Measurements from ENCODE around the gene SMCO3. TPM values are rescaled to one million over a fixed set of nuclear protein-coding genes. Genes with fewer than 3 reads are reported as not detected.

Gene SMCO3
- total and polyA plus RNA-seq, 2 of the 13 experiments (the other 11 are each of a cell fraction or from before 2014, with no cell fraction given): 0.29 to 0.42 TPM

DNA sequence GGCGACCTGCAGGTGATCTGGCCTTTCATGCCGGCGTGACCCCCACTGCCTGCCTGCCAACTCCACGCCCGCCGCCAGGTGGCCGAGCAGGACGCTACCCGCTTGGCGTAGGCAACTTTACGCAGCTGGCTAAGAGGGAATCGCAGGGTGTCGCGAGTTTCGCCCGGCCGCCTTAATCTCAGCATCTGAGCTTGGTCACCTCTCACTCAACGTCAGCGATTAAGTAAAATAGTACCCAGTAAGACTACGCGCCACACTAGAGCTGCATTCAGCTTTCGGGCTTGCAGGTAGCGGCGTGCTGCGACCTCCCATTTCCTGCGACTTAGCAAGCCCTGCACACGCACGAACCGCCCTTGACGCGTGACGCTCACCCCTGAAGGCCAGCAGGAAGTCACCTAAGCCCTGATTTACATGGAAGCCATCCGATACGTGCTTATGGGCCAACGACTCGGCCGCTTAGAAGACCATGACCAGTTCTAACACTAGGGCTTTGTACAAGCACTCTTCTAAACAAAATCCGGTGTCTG, 44.0 kb downstream of the SMCO3 start (continued):
- TF ChIP-seq ZHX2 (IDR thresholded peaks at IDR 0.05; ENCODE audit: low read depth): peak; percentile 52; the same call in 1 of the 2 replicates
- TF ChIP-seq ZHX2 (CRISPR knock-in tag; IDR thresholded peaks at IDR 0.05; ENCODE audit: borderline replicate concordance): no peak
- TF ChIP-seq PITX1 (CRISPR knock-in tag; IDR thresholded peaks at IDR 0.05): peak; percentile 30; the same call in 1 of the 2 replicates
- TF ChIP-seq, protein P1, sequence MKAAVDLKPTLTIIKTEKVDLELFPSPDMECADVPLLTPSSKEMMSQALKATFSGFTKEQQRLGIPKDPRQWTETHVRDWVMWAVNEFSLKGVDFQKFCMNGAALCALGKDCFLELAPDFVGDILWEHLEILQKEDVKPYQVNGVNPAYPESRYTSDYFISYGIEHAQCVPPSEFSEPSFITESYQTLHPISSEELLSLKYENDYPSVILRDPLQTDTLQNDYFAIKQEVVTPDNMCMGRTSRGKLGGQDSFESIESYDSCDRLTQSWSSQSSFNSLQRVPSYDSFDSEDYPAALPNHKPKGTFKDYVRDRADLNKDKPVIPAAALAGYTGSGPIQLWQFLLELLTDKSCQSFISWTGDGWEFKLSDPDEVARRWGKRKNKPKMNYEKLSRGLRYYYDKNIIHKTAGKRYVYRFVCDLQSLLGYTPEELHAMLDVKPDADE (CRISPR knock-in tag; IDR thresholded peaks at IDR 0.05): no peak
- no peak for TF ChIP-seq HOXA9 (CRISPR knock-in tag; IDR thresholded peaks at IDR 0.05; ENCODE audit: borderline replicate concordance)
